Caco-2 (cell line): ENCODE data around the gene DHFR. TPM values are rescaled to one million over a fixed set of nuclear protein-coding genes. Genes with fewer than 3 reads are reported as not detected.

Source experiments
- BruUV-seq: library from RNA; stranded (reverse); fragments of 400-500 nt; replicated peaks from 2 replicates; lab custom pipeline; 2021; lab: Mats Ljungman, UMichigan
- CTCF ChIA-PET: fragments of 300-600 bp; sonication (Branson Sonifier 250); formaldehyde crosslinking; loops from one replicate; lab custom pipeline; 2022; ENCODE audit warnings: antibody characterized with exemption; lab: Charles Lee
- POLR2A ChIA-PET: fragments of 300-600 bp; sonication (Branson Sonifier 250); formaldehyde crosslinking; loops from one replicate; lab custom pipeline; 2022; ENCODE audit warnings: antibody characterized with exemption; lab: Charles Lee
- DNase-seq, 2 experiments: peaks; one replicate each; pipeline versions ENCODE4 v3.0.0 to v3.0.0-alpha.2; 2020 to 2022
- H3K27me3 ChIP-seq: replicated peaks from 2 replicates; pipeline ENCODE4 v1.6.0; 2011; ENCODE audit warnings: low read length; ENCODE audit not compliant: control insufficient read depth, insufficient read depth
- H3K36me3 ChIP-seq: 2 replicates; pipeline ENCODE4 v1.5.1; 2011; ENCODE audit warnings: low read length; ENCODE audit not compliant: control insufficient read depth, insufficient read depth
- H3K4me1 ChIP-seq: fragments of 250-450 bp; sonication (Bioruptor Pico); 2 replicates; pipeline ENCODE4 v1.5.1; 2020; ENCODE audit warnings: mild to moderate bottlenecking
- H3K4me3 ChIP-seq: 2 replicates; pipeline ENCODE4 v1.5.1; 2011; ENCODE audit warnings: low read depth, mild to moderate bottlenecking, control low read depth, low read length
- H3K9me3 ChIP-seq: fragments of 250-450 bp; sonication (Bioruptor Pico); 2 replicates; pipeline ENCODE4 v1.5.1; 2020; ENCODE audit warnings: mild to moderate bottlenecking, moderate library complexity
- H3K27ac Mint-ChIP-seq: one replicate; pipeline ENCODE4 v1.8.0; 2022; ENCODE audit warnings: mixed read lengths; ENCODE audit not compliant: unreplicated experiment
- H3K27me3 Mint-ChIP-seq: one replicate; pipeline ENCODE4 v1.8.0; 2022; ENCODE audit warnings: mixed read lengths; ENCODE audit not compliant: insufficient read depth, unreplicated experiment
- H3K36me3 Mint-ChIP-seq: one replicate; pipeline ENCODE4 v1.8.0; 2022; ENCODE audit warnings: mild to moderate bottlenecking, mixed read lengths; ENCODE audit not compliant: insufficient read depth, unreplicated experiment
- H3K4me1 Mint-ChIP-seq: one replicate; pipeline ENCODE4 v1.8.0; 2022; ENCODE audit warnings: low read depth, mixed read lengths; ENCODE audit not compliant: unreplicated experiment
- H3K4me3 Mint-ChIP-seq: one replicate; pipeline ENCODE4 v1.8.0; 2022; ENCODE audit warnings: mild to moderate bottlenecking, moderate library complexity, mixed read lengths; ENCODE audit not compliant: unreplicated experiment
- H3K9me3 Mint-ChIP-seq: one replicate; pipeline ENCODE4 v1.8.0; 2022; ENCODE audit warnings: mixed read lengths; ENCODE audit not compliant: unreplicated experiment
- intact Hi-C: fragments of 100-400 bp; cut with micrococcal nuclease; formaldehyde crosslinking; loops from one replicate; pipeline ENCODE4 v1.10.0; 2022; ENCODE audit not compliant: unreplicated experiment
- total RNA-seq: library from RNA; stranded (reverse); gene quantifications from 2 replicates; pipeline ENCODE4 v1.2.3, GENCODE V29; 2022
- TF ChIP-seq, protein P1 (sequence below), 2 experiments: fragments of 200-600 bp in 1 of 2; IDR thresholded peaks; 1 replicate in 1 of 2; 2 replicates in 1 of 2; pipeline versions ENCODE4 v1.5.1 to v1.8.0; 2011 to 2022; ENCODE audit warnings: antibody characterized with exemption in 1 of 2, control low read depth in 1 of 2, inconsistent platforms in 1 of 2, low read depth in 1 of 2, low read length in 1 of 2, mild to moderate bottlenecking in 1 of 2, moderate library complexity in 1 of 2; ENCODE audit not compliant: insufficient read depth in 1 of 2, severe bottlenecking in 1 of 2, unreplicated experiment in 1 of 2

DHFR gene
- total RNA-seq, 1 experiment from 2014 or later, result 57.2 TPM

DNA sequence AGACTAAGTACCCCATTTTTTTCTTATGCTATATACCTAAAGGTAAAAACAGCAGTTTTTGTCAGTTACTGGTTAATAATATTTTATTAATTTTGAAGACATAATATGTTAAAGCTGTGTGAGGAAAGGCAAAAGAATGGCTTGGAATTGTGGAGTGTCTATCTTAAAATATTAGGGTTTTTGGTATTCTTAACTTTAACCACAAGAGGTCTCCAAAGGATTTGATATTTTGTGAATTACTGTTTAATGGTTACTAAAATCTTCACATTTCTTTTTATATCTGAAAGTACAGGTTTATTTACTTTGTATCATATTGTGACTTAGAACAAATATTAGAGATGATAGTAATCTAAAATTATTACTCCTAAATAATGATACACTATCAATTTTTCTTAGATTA, 32.0 kb upstream of the DHFR start:
- Mint-ChIP-seq H3K27me3 (no peaks in the 10 kb centered on the region), H3K36me3 (peaks cover 5% of the 10 kb centered on the region), H3K9me3 (no peaks in the 10 kb centered on the region), H3K27ac (no peak overlapping the region), H3K4me3 (no peak overlapping the region), H3K4me1 (no peaks in the 10 kb centered on the region)
- POLR2A ChIA-PET, result no interaction called here
- Histone ChIP-seq H3K9me3 (no peaks in the 10 kb centered on the region; the same call in 1 of the 2 replicates), H3K27me3 (no peaks in the 10 kb centered on the region), H3K4me3 (no peak overlapping the region), H3K36me3 (no peaks in the 10 kb centered on the region), H3K4me1 (no peaks in the 10 kb centered on the region)
- TF ChIP-seq, protein P1, sequence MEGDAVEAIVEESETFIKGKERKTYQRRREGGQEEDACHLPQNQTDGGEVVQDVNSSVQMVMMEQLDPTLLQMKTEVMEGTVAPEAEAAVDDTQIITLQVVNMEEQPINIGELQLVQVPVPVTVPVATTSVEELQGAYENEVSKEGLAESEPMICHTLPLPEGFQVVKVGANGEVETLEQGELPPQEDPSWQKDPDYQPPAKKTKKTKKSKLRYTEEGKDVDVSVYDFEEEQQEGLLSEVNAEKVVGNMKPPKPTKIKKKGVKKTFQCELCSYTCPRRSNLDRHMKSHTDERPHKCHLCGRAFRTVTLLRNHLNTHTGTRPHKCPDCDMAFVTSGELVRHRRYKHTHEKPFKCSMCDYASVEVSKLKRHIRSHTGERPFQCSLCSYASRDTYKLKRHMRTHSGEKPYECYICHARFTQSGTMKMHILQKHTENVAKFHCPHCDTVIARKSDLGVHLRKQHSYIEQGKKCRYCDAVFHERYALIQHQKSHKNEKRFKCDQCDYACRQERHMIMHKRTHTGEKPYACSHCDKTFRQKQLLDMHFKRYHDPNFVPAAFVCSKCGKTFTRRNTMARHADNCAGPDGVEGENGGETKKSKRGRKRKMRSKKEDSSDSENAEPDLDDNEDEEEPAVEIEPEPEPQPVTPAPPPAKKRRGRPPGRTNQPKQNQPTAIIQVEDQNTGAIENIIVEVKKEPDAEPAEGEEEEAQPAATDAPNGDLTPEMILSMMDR (IDR thresholded peaks at IDR 0.05; ENCODE audit: insufficient read depth in 1 of 2, low read depth in 1 of 2, low read length in 1 of 2, severe bottlenecking in 1 of 2, unreplicated experiment in 1 of 2), result peak; percentile 33 to 34
- no TSS peak for BruUV-seq
- no peak for DNase-seq
- CTCF ChIA-PET, result interaction anchor here (2.1 kb wide), 1 partner anchor 422 kb away, joined by 12 read pairs; no protein-coding TSS in a partner anchor
- intact Hi-C loops, result loop anchor here (1.0 to 5.0 kb wide), 4 partner anchors 422 to 613 kb away; no protein-coding TSS in a partner anchor

DNA sequence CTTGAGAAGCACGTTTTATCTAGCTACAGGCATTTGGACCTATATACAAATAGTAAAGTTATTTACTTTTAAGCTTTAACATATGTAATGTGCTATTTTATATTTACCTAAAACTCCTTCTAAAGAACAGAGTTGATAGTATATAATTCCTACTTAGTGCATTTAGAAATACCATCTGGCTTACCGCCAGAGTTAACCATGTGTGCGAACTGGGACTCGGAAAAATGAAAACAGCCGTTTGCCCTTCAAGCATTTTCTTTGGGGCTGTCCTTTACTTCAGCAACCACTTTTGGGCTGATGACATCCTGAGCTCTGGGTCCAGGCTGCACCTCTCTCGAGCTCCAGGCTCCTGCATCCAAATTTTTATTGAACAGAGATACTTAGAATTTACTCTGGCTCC, 21.9 kb upstream of the DHFR start:
- Mint-ChIP-seq H3K4me3 (no peak overlapping the region), H3K9me3 (no peaks in the 10 kb centered on the region), H3K27me3 (no peaks in the 10 kb centered on the region), H3K4me1 (no peaks in the 10 kb centered on the region), H3K36me3 (peaks cover 30% of the 10 kb centered on the region), H3K27ac (no peak overlapping the region)
- BruUV-seq, result no TSS peak
- intact Hi-C loops, result no loop called here
- ChIA-PET CTCF (no interaction called here), POLR2A (no interaction called here)
- TF ChIP-seq, protein P1 (IDR thresholded peaks at IDR 0.05; ENCODE audit: insufficient read depth in 1 of 2, low read depth in 1 of 2, low read length in 1 of 2, severe bottlenecking in 1 of 2, unreplicated experiment in 1 of 2), result no peak
- no peaks in the 10 kb centered on the region for H3K27me3 ChIP-seq
- DNase-seq, result no peak
- no peaks in the 10 kb centered on the region for H3K9me3 ChIP-seq
- no peaks in the 10 kb centered on the region for H3K4me1 ChIP-seq
- no peak overlapping the region for H3K4me3 ChIP-seq
- H3K36me3 ChIP-seq, result peaks cover 2% of the 10 kb centered on the region; the same call in 1 of the 2 replicates

DNA sequence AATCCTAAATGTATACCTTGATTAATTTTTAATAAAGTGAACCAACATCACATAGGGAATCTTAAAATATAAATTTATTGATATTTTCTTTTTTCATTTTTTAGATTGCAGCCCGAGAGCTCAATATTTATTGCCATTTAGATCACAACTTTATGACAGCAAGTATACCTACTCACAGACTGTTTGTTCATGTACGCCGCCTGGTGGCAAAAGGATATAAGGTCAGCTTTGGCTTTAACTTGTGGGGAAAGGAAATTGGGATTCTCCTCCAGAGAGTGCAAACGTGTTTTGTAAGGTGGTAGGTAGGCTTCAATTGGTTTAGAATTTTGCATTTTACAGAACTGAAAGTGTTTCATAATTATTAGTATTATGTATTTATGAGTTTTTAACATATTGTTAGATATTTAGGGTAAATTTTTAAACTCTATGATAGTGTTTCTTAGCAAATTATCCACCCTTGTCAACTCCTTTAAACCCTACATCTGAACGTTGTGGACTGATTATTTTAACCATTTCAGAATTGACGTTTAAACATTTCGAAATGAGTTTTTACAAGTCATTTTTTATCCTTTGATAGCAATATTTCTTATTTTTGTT, 17.5 kb upstream of the DHFR start:
- Histone ChIP-seq H3K36me3 (no peaks in the 10 kb centered on the region; the same call in 1 of the 2 replicates), H3K9me3 (no peaks in the 10 kb centered on the region), H3K27me3 (no peaks in the 10 kb centered on the region), H3K4me3 (no peak overlapping the region), H3K4me1 (no peaks in the 10 kb centered on the region)
- H3K27me3 Mint-ChIP-seq, result no peaks in the 10 kb centered on the region
- no peak overlapping the region for H3K27ac Mint-ChIP-seq
- no TSS peak for BruUV-seq
- peak; percentile 76 to 77 for DNase-seq
- H3K9me3 Mint-ChIP-seq, result no peaks in the 10 kb centered on the region
- H3K4me1 Mint-ChIP-seq, result no peaks in the 10 kb centered on the region
- TF ChIP-seq, protein P1 (IDR thresholded peaks at IDR 0.05; ENCODE audit: insufficient read depth in 1 of 2, low read depth in 1 of 2, low read length in 1 of 2, severe bottlenecking in 1 of 2, unreplicated experiment in 1 of 2), result peak; percentile 77 to 87
- ChIA-PET POLR2A (interaction anchor here (0.6 to 0.9 kb wide), 2 partner anchors 183 to 265 kb away, joined by 3 read pairs; no protein-coding TSS in a partner anchor), CTCF (interaction anchor here (0.7 to 1.4 kb wide), 6 partner anchors 16 to 580 kb away, joined by 3 to 7 read pairs (median 5); partner anchors contain the start of genes DHFR and MSH3)
- intact Hi-C loops, result loop anchor here (1.0 to 5.0 kb wide), 3 partner anchors 184 to 580 kb away; partner anchors contain the start of gene FAM151B
- H3K4me3 Mint-ChIP-seq, result no peak overlapping the region
- H3K36me3 Mint-ChIP-seq, result peaks cover 16% of the 10 kb centered on the region
